ENCODE data around the gene CISH.

CISH gene

GRCh38 chr3:50625231-50626182 lies 13.9 kb upstream of the CISH start:
- Histone ChIP-seq H3K79me2 (ENCODE audit: insufficient read depth, low read length) (peaks cover 100% of the 10 kb centered on the region), H3K9me2 (replicated peaks; ENCODE audit: low read depth, low read length) (no peaks in the 10 kb centered on the region), H4K20me1 (ENCODE audit: insufficient read depth, low read length, poor library complexity, severe bottlenecking) (peaks cover 39% of the 10 kb centered on the region), H2AFZ (ENCODE audit: low read length) (no peak overlapping the region), H3K4me3 (ENCODE audit: low read length, poor library complexity, severe bottlenecking) (peak overlapping the region; percentile 97), H3K27me3 (ENCODE audit: insufficient read depth, low read length, poor library complexity, severe bottlenecking) (no peaks in the 10 kb centered on the region), H3F3A (ENCODE audit: low read depth) (peaks cover 8% of the 10 kb centered on the region; the same call in 1 of the 2 replicates), H3K4me2 (ENCODE audit: low read depth, low read length, poor library complexity, severe bottlenecking) (peak overlapping the region; percentile 95), H3K36me3 (ENCODE audit: insufficient read depth, low read length) (peaks cover 14% of the 10 kb centered on the region; the same call in 1 of the 2 replicates), H3K9ac (ENCODE audit: low read depth, low read length, poor library complexity, severe bottlenecking) (peak overlapping the region; percentile 98), H3K4me1 (ENCODE audit: insufficient read depth, low read length, poor library complexity, severe bottlenecking) (peaks cover 94% of the 10 kb centered on the region), H3K9me3 (ENCODE audit: insufficient read depth, low read depth, low read length) (no peaks in the 10 kb centered on the region)
- TF ChIP-seq EZH2phosphoT487 (IDR thresholded peaks at IDR 0.05; ENCODE audit: borderline replicate concordance) (no peak), CTCF (conservative IDR thresholded peaks at IDR 0.05; ENCODE audit: low read length) (no peak)

GRCh38 chr3:50624634-50625033 lies 13.1 kb upstream of the CISH start:
- peaks cover 14% of the 10 kb centered on the region; the same call in 1 of the 2 replicates for H3K36me3 ChIP-seq (ENCODE audit: insufficient read depth, low read length)
- peaks cover 33% of the 10 kb centered on the region for H4K20me1 ChIP-seq (ENCODE audit: insufficient read depth, low read length, poor library complexity, severe bottlenecking)
- no peaks in the 10 kb centered on the region for H3K27me3 ChIP-seq (ENCODE audit: insufficient read depth, low read length, poor library complexity, severe bottlenecking)
- H3K9me3 ChIP-seq (ENCODE audit: insufficient read depth, low read depth, low read length): no peaks in the 10 kb centered on the region
- no peak overlapping the region for H2AFZ ChIP-seq (ENCODE audit: low read length)
- TF ChIP-seq EZH2phosphoT487 (IDR thresholded peaks at IDR 0.05; ENCODE audit: borderline replicate concordance) (no peak), CTCF (conservative IDR thresholded peaks at IDR 0.05; ENCODE audit: low read length) (no peak)
- H3K4me2 ChIP-seq (ENCODE audit: low read depth, low read length, poor library complexity, severe bottlenecking): peak overlapping the region; percentile 95
- peaks cover 98% of the 10 kb centered on the region for H3K79me2 ChIP-seq (ENCODE audit: insufficient read depth, low read length)
- H3F3A ChIP-seq (ENCODE audit: low read depth): peaks cover 14% of the 10 kb centered on the region
- peak overlapping the region; percentile 98 for H3K9ac ChIP-seq (ENCODE audit: low read depth, low read length, poor library complexity, severe bottlenecking)
- H3K4me1 ChIP-seq (ENCODE audit: insufficient read depth, low read length, poor library complexity, severe bottlenecking): peaks cover 92% of the 10 kb centered on the region
- H3K4me3 ChIP-seq (ENCODE audit: low read length, poor library complexity, severe bottlenecking): peak overlapping the region; percentile 97
- H3K9me2 ChIP-seq (replicated peaks; ENCODE audit: low read depth, low read length): no peaks in the 10 kb centered on the region

- Histone ChIP-seq H3K4me1 (ENCODE audit: insufficient read depth, low read length, poor library complexity, severe bottlenecking) (peaks cover 92% of the 10 kb centered on the region), H3K9ac (ENCODE audit: low read depth, low read length, poor library complexity, severe bottlenecking) (peak overlapping the region; percentile 98), H3K9me2 (replicated peaks; ENCODE audit: low read depth, low read length) (no peaks in the 10 kb centered on the region), H3K36me3 (ENCODE audit: insufficient read depth, low read length) (peaks cover 9% of the 10 kb centered on the region; the same call in 1 of the 2 replicates), H3K9me3 (ENCODE audit: insufficient read depth, low read depth, low read length) (no peaks in the 10 kb centered on the region), H3K79me2 (ENCODE audit: insufficient read depth, low read length) (peaks cover 98% of the 10 kb centered on the region), H3K4me3 (ENCODE audit: low read length, poor library complexity, severe bottlenecking) (peak overlapping the region; percentile 97), H3K27me3 (ENCODE audit: insufficient read depth, low read length, poor library complexity, severe bottlenecking) (no peaks in the 10 kb centered on the region), H3F3A (ENCODE audit: low read depth) (peaks cover 14% of the 10 kb centered on the region), H2AFZ (ENCODE audit: low read length) (no peak overlapping the region), H4K20me1 (ENCODE audit: insufficient read depth, low read length, poor library complexity, severe bottlenecking) (peaks cover 33% of the 10 kb centered on the region), H3K4me2 (ENCODE audit: low read depth, low read length, poor library complexity, severe bottlenecking) (peak overlapping the region; percentile 95)
- no peak for TF ChIP-seq CTCF (conservative IDR thresholded peaks at IDR 0.05; ENCODE audit: low read length)
- no peak for TF ChIP-seq EZH2phosphoT487 (IDR thresholded peaks at IDR 0.05; ENCODE audit: borderline replicate concordance)
Observed at GRCh38 chr3:50623840-50624474, 12.4 kb upstream of the CISH start.
